Activated CD8-positive, alpha-beta memory T cell treated with anti-CD3 and anti-CD28 coated beads for 36 hours (primary cell): ENCODE results near the gene FIBCD1. TPM values are rescaled to one million over a fixed set of nuclear protein-coding genes. Genes with fewer than 3 reads are reported as not detected.

Experiments
- CTCF ChIA-PET: fragments of 350-600 bp; sonication (Branson Sonifier 250); formaldehyde crosslinking; loops from one replicate; lab custom pipeline; 2021; ENCODE audit warnings: antibody characterized with exemption; lab: Charles Lee
- POLR2A ChIA-PET: fragments of 350-600 bp; sonication (Branson Sonifier 250); formaldehyde crosslinking; loops from one replicate; lab custom pipeline; 2021; ENCODE audit warnings: antibody characterized with exemption; lab: Charles Lee
- total RNA-seq, 2 experiments: library from RNA; stranded (reverse); gene quantifications; one replicate each; pipeline ENCODE4 v1.2.3, GENCODE V29; 2021

Gene FIBCD1
- total RNA-seq, 2 experiments from 2014 or later, result not detected

DNA sequence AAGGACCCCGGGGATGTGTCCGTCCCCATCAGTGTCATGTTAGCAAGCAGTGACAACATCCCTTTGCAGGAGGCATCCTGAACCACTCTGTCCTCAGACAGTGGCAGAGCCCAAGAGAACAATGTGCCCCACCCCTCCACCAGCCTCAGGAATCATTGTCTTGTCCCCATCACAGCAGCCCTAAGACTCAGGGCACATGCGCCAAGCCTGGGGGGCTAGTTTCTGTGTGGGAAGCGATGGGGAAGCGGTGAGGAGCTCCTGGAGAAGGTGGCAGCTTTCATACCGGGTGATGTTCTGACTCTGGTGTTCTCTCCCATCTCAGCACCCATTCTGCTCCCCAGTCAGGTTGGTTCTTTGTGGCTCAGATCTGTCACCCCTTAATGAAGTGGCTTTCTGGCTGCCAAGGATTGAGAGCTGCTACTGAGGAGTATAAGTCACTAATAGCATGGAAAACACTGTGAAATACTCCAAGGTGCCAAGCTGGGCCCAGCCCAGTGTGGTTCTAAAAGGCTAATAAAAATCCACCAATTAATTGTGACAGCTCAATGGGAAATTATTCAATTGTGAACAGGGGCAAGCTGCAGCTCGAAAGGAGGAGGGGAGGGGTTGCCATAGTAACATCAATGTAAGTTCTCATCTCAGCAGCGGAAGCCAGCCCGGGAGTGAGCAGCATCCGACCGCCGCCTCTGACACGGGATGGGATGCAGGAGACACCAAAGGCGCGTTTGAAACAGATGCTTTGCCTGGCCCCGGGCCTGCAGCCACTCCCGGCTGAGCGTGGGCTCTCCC is 47.2 kb downstream of the FIBCD1 start:
- POLR2A ChIA-PET, result no interaction called here
- CTCF ChIA-PET, result no interaction called here

DNA sequence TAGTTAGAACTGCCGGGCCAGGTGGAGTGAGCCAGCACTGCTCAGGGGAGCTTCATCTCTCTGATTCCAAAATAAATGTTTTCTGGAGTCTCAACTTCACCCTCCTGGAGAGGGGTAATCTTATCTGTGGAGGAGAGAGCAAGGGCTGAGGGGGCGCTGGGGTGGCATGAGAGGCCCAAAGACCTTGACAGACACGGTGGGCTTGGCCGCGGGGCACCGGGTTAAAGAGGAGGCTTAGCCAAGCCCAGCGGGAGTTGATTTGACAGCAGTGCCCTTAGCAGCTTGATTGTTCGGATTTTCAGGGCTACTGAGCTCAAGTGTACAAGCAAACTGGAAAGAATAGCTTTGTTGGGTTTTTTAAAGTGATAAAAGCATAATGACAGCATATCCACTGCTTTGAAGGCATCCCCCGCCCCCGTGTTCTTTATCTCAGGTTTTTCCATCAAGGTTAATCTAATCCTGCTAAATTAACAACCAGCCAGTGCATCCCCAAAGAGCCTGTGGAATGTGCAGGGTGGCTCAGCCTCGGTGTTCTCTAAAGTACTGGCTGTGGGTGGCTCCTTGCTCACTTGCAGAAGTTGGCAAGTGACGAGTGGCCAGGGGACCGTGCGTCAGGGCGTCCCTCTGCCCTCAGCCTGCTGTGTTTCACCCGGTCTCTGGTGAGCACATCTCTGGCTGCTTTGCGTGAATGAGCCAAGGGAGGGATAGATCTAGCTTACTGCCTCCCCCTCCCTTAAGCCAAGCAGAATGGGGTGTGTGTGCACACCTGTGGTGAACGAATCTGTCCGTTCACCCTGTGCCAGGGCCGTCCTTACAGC is 48.0 kb downstream of the FIBCD1 start:
- CTCF ChIA-PET, result no interaction called here
- POLR2A ChIA-PET, result no interaction called here

DNA sequence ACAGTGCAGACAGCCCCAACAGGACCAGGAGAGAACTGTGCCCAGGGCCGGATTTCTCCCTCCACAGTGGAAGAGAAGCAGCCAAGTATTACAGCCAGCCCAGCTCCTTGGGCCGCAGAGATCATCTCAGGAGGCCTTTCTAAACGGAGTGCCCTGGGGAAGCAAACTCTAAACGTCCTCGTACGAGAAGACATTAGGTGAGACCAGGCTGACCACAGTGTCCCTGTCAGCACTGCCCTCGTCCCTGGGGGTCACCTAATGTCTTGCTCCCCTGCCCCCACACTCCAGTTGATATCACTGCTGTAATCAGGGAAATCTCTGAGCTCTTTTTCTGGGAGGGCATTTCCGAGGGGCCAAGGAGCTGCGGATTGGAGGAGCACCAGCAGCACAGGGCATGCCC is 48.9 kb downstream of the FIBCD1 start:
- ChIA-PET CTCF (interaction anchor here (0.9 kb wide), 1 partner anchor 20 kb away, joined by 3 read pairs; no protein-coding TSS in a partner anchor), POLR2A (no interaction called here)

DNA sequence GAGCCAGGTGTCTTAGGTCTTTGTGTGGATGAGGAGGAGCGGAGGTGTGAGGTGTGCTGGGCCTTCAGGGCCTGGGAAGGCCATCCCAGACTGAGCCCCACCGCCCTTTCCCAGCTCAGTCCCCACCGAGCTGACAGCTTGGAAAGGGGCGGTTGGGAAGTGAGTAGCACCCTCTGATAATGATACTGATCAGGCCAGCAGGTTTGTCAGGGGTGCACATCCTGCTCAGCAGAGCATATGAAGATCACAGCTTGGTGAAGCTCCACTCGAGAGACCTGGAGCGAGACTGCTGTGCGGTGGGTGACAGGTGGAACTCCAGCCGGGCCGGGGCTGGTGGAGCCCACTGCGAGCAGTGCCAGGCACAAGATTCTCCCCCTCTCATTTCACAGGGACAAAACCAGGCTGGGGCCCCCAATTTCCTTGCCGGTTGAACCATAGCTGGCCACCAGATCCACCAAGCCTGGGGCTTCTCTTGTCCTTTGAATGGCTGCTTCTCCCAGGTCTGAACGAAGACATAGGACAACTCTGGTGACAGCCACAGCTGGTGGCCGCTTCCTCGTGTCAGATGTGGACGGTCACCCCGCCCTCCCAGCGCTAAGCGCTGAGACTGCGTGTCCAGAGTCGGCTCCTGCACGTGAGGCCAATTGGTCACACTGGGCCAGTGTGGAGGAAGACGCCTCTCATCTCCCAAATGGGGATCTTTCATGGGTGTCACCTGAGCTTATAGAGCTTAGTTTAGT is 50.7 kb downstream of the FIBCD1 start:
- ChIA-PET CTCF (no interaction called here), POLR2A (no interaction called here)

DNA sequence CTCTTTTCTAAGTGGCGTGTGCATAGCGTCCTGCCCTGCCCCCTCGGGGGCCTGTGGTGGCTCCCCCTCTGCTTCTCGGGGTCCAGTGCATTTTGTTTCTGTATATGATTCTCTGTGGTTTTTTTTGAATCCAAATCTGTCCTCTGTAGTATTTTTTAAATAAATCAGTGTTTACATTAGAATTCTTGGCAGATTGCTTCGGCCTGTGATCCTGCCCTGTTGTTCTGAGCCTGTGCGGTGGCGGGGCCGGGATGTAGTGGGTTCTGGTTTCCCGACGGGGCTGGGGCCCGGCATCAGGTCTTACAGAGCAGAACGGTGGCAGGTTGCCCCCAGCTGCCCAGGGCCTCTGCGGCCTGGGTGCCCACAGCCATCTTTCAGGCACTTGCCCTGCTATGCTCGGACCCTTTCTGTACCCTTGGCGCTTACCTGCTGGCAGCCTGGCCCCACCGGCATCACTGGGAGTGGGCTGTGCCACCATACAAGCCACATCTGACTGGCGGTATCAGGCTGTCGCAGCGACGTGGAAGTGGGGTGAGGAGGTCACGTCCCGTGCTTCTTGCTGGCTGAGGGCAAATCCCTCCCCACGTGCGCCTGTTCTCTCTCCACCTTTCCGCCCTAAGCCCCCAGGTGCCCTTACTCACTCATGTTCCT is 51.4 kb downstream of the FIBCD1 start:
- ChIA-PET CTCF (no interaction called here), POLR2A (no interaction called here)

DNA sequence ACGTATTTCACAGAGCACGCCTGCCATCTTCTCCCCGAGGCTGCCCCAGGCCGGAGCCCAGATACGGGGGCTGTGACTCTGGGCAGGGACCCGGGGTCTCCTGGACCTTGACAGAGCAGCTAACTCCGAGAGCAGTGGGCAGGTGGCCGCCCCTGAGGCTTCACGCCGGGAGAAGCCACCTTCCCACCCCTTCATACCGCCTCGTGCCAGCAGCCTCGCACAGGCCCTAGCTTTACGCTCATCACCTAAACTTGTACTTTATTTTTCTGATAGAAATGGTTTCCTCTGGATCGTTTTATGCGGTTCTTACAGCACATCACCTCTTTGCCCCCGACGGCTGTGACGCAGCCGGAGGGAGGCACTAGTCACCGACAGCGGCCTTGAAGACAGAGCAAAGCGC is 52.1 kb downstream of the FIBCD1 start:
- POLR2A ChIA-PET, result no interaction called here
- CTCF ChIA-PET, result no interaction called here

DNA sequence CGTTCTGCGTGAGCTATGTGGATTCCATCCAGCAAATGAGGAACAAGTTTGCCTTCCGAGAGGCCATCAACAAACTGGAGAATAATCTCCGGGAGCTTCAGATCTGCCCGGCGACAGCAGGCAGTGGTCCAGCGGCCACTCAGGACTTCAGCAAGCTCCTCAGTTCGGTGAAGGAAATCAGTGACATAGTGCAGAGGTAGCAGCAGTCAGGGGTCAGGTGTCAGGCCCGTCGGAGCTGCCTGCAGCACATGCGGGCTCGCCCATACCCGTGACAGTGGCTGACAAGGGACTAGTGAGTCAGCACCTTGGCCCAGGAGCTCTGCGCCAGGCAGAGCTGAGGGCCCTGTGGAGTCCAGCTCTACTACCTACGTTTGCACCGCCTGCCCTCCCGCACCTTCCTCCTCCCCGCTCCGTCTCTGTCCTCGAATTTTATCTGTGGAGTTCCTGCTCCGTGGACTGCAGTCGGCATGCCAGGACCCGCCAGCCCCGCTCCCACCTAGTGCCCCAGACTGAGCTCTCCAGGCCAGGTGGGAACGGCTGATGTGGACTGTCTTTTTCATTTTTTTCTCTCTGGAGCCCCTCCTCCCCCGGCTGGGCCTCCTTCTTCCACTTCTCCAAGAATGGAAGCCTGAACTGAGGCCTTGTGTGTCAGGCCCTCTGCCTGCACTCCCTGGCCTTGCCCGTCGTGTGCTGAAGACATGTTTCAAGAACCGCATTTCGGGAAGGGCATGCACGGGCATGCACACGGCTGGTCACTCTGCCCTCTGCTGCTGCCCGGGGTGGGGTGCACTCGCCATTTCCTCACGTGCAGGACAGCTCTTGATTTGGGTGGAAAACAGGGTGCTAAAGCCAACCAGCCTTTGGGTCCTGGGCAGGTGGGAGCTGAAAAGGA is 53.3 kb downstream of the FIBCD1 start:
- ChIA-PET CTCF (no interaction called here), POLR2A (no interaction called here)

DNA sequence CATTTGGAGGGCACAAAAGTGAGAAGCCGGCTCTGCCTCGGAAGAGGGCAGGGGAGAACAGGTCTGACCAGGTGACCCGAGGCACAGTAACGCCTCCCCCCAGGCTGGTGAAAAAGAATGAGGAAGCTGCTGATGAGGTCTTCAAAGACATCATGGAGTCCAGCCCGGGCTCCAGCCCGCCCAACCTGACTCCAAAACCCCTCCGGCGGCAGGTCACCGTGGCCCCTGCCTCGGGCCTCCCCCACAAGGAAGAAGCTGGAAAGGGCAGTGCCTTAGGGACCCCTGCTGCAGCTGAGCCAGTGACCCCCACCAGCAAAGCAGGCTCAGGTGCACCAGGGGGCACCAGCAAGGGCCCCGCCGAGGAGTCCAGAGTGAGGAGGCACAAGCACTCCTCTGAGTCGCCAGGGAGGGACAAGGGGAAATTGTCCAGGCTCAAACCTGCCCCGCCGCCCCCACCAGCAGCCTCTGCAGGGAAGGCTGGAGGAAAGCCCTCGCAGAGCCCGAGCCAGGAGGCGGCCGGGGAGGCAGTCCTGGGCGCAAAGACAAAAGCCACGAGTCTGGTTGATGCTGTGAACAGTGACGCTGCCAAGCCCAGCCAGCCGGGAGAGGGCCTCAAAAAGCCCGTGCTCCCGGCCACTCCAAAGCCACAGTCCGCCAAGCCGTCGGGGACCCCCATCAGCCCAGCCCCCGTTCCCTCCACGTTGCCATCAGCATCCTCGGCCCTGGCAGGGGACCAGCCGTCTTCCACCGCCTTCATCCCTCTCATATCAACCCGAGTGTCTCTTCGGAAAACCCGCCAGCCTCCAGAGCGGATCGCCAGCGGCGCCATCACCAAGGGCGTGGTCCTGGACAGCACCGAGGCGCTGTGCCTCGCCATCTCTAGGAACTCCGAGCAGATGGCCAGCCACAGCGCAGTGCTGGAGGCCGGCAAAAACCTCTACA is 54.2 kb downstream of the FIBCD1 start:
- CTCF ChIA-PET, result no interaction called here
- POLR2A ChIA-PET, result no interaction called here

DNA sequence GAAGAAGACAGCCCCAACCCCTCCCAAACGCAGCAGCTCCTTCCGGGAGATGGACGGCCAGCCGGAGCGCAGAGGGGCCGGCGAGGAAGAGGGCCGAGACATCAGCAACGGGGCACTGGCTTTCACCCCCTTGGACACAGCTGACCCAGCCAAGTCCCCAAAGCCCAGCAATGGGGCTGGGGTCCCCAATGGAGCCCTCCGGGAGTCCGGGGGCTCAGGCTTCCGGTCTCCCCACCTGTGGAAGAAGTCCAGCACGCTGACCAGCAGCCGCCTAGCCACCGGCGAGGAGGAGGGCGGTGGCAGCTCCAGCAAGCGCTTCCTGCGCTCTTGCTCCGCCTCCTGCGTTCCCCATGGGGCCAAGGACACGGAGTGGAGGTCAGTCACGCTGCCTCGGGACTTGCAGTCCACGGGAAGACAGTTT is 54.9 kb downstream of the FIBCD1 start:
- CTCF ChIA-PET, result interaction anchor here (0.5 to 0.7 kb wide), 2 partner anchors 208 to 648 kb away, joined by 3 read pairs; no protein-coding TSS in a partner anchor
- POLR2A ChIA-PET, result no interaction called here

DNA sequence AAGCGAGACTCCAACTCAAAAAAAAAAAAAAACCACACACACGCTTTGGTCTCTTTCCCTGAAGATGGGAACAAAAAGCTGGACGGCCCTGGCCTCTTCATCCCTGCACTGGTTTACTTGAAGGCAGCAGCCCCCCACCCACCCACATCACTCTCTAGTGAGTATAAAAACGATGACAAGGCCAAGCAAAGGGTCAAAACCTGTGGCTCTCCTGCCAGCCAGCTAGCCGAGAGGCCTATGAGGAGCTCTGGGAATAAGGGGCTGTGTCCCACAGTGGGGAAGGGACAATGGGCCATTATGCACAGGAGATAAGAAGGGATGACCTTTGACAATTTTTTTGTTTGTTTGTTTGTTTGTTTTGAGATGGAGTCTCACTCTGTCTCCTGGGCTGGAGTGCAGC is 55.6 kb downstream of the FIBCD1 start:
- ChIA-PET CTCF (interaction anchor here (0.6 to 0.7 kb wide), 2 partner anchors 208 to 809 kb away, joined by 3 to 4 read pairs; no protein-coding TSS in a partner anchor), POLR2A (no interaction called here)

DNA sequence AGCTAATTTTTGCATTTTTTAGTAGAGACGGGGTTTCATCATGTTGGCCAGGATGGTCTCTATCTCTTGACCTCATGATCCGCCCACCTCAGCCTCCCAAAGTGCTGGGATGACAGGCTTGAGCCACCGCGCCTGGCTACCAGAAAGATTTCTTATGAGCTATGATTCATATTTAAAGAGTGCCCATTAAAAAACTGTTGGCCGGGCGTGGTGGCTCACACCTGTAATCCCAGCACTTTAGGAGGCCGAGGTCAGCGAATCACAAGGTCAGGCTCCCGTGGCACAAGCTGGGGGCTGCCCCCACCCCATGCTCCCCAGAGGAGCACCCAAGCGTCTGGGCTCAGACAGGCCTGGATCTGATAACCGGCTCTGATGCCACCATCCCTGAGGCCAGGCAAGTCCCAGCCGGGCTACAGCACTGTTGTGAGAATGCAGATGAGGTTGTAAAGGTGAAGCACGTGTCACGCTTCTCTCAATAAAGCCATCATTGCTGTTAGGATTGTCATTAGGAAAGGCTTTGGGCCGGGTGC is 56.3 kb downstream of the FIBCD1 start:
- ChIA-PET CTCF (interaction anchor here (0.6 kb wide), 1 partner anchor 808 kb away, joined by 4 read pairs; no protein-coding TSS in a partner anchor), POLR2A (no interaction called here)

DNA sequence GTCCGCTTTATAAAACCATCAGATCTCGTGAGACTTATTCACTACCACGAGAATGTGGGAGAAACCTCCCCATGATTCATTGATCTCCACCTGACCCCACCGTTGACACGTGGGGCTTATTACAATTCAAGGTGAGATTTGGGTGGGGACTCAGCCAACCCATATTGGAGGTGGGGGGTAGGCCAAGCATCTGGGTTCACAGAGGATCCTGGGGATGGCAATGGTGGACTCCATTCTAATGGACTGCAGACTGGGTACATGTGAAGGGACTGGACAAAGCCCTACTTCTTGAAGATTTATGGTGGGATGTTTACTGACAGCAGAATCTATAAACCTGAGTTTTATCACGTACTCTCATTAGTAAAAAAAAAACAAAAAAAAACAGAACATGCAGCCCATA is 57.5 kb downstream of the FIBCD1 start:
- POLR2A ChIA-PET, result no interaction called here
- CTCF ChIA-PET, result no interaction called here

DNA sequence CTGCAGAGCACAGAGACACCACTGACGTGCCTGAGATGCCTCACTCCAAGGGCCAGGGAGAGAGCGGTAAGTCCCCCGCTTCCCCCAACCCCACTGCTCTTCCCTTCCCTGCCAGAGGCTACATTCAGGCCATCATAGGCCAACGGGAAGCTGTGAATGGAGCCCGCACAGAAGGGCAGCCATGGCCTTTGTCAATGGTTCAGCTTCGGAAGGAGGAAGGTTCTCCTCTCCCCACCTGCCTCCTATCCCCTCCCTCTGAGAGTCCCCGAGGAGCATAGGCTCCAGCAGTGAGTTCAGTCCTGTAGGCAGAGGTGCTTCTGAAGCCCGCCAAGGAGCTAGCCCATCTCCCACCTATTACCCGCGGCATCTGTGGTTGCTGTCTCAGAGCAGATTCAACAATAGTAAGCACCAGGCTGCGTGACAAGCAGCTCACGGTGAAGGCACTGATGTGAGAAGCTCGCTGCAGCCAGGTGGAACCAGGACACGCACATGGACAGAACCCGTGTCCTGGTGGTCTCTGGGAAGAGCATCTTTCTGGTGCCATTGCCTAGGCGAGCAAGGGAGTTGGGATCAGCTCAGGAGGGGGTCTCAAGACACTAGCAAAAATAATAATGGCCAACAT is 58.3 kb downstream of the FIBCD1 start:
- ChIA-PET CTCF (no interaction called here), POLR2A (no interaction called here)

DNA sequence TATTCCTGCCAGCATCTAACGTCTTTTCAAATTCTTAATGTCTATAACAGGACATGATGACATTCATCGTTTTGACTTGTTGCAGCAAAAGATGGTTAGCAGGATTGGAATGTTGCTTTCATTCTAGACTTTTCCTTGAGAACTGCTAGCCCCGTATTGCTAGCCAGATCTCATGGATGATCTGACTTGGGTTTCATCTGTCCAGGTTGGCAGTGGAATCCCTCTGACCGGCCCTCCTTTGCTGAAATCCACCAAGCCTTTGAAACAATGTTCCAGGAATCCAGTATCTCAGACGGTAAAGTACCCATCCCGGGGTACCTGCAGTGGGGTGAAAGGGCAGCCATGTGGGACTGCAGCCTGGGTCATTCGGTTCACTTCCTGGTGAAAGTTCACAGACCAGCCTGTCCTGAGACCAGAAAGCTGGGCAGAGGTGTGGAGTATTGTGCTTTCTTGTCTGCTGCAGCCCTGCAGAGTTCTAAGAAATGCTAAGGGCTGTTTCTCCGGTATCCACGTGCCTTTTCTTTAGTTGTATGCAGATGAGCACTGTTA is 59.1 kb downstream of the FIBCD1 start:
- POLR2A ChIA-PET, result no interaction called here
- CTCF ChIA-PET, result no interaction called here

DNA sequence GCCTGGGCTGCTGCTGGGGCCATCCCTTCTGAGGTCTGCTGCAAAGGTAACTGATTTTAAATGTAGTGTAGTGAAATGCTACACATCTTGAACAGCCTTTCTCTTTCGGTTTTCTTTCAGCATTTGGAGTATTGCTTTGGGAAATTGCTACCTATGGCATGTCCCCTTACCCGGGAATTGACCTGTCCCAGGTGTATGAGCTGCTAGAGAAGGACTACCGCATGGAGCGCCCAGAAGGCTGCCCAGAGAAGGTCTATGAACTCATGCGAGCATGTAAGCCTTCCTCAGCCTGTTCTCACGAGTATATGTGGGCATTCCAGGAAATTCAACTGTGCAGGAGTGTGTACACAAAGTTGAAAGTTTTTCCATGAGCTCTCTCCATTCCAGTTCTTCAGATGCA is 60.8 kb downstream of the FIBCD1 start:
- ChIA-PET POLR2A (no interaction called here), CTCF (interaction anchor here (1.1 kb wide), 1 partner anchor 12 kb away, joined by 3 read pairs; no protein-coding TSS in a partner anchor)

DNA sequence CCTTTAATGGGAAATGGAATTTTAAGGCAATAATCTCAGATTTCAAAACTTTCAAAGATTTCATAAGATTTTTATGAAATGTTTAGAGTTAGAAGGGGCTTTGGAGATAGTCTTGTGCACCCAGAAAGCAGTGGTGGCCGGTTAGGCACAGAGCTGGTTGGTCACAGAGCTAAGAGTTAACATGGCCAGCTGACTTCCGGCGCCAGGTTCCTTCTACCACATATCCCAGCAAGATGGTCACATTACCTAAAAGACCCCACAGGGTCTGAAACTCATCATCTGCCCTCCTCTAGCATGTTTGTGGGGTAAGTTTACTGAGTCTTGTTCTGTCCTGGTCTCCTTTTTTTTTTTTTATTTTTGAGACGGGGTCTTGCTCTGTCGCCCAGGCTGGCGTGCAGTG is 61.7 kb downstream of the FIBCD1 start:
- ChIA-PET CTCF (interaction anchor here (0.6 to 1.1 kb wide), 2 partner anchors 11 to 330 kb away, joined by 3 read pairs; no protein-coding TSS in a partner anchor), POLR2A (interaction anchor here (0.6 kb wide), 1 partner anchor 43 kb away, joined by 4 read pairs; no protein-coding TSS in a partner anchor)
